ENCODE data around the gene WDR64.
"Not testable (repeated sequence)": the region's sequence is repeated elsewhere in the genome, so short reads cannot be mapped to it uniquely, and the experiment has no call there.

The WDR64 gene

GRCh38 chr1:241749041-241749944, 97.2 kb downstream of the WDR64 start:
- no peak for DNase-seq

- no peak for DNase-seq
These were observed 98.0 kb downstream of the WDR64 start for GRCh38 chr1:241749945-241750695.

- no peak for DNase-seq
These were observed 99.4 kb downstream of the WDR64 start for GRCh38 chr1:241751524-241751923.

DNA sequence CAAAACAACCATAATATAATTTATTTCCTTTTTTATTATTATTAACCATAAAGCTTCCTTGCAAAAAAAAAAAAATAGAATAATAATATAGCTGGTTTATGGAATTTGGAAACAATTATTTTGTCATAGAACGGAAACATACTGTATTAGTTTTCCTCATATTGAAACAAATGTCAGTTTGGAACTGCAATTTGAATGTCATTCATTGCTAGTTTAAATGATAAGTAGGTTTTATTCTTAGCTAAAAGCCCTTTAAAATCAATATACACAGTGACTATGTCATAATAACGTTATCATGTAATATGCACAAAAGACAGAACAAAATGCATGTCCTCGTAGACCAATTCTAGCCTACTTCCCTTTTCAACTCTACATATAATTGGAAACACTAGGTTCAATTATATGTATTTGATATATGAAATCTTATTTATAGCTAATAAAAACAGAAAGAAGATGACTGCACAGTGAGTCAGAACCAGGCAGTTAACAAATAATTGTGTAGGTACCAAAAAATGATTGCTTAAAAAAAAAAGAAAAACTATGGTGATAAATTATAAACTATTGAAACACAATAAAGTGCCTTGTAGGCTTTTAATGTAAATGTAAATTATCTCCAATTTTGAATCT, 110.7 kb downstream of the WDR64 start:
- no peak for DNase-seq

GRCh38 chr1:241765390-241765789, 113.3 kb downstream of the WDR64 start:
- DNase-seq, result no peak

DNA sequence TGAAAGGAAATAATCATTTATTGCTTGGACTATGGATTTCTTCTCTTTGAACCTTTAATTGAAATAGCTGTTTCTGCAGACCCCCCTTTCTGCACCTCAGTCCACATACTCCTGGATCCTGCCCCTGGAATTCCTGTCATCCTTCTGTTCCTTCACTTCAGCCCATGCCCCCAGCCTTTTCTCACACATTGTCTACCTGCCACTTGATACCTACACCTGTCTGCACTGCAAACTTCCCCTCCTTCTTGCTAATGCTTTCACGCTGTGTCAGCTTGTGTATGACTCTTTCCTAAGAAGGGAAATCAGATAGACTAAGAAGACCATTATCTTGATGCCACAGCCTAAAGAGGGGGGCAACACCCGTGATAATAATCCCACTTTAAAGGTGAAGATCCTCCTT, 115.7 kb downstream of the WDR64 start:
- no peak for DNase-seq

- no peak for DNase-seq
These were observed 118.0 kb downstream of the WDR64 start for GRCh38 chr1:241770115-241770514.

DNA sequence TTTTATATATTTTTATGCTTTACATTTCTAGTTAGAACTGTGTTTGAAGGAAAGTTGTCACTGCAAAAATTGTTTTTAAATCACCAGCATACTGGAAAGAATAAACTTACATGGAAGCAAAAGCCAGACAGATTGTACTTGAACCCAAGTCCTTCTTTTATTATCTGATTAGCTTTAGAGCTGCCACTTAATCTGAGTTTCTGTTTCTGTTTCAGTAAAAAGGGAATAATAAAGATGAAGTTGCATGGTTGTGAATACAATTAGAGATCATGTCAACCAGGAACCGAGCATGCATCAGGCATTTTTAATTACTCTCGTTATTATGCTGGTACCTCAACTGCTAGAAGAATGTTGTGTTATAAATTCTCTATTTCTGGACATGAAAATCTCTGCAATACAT, 119.0 kb downstream of the WDR64 start:
- no peak for DNase-seq

DNA sequence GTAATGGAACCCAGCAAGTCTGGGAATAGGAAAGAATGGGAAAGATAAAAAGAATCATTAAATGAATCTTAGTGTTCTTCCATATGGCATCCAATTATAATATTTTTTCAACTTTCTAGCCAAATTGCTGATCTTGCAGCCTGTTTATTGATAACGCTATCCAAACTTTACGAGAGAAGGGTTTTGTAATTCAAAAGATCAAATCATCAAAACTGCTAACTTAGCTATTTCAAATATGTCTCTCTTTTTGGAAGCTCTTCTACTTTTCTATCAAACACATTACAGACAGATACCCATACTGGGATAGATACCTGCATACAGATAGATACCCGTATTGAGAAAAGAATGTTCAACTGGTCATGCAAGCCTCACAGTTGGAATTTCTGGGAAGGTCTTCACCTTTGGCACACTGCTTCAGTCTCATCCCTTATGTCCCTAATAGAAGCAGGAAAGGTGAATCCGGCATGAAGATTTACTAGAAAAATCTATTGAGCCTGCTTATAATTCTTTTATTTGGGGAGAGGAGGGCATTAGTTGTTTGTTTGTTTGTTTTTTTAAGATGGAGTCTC, 120.9 kb downstream of the WDR64 start:
- DNase-seq, result no peak

- no peak for DNase-seq
These were observed 121.9 kb downstream of the WDR64 start for GRCh38 chr1:241773991-241774390.

DNA sequence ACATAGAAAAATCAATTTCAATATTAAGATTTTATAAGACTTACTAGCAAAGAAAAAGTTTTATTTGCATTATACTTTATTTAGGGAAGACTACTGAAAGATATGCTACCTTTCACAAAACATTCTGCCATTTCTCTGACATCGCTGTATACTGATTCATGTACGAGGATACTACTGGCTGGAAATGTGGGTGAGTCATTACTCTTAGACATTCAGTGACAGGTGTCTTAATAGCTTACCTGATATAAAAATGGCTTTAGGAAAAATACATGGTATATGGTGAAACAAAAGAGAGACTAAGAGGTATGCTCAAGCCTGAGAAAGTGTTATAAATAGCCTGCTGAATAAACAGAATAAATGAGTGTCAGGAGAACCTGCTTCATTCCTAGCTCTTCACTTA, 122.9 kb downstream of the WDR64 start:
- no peak for DNase-seq

DNA sequence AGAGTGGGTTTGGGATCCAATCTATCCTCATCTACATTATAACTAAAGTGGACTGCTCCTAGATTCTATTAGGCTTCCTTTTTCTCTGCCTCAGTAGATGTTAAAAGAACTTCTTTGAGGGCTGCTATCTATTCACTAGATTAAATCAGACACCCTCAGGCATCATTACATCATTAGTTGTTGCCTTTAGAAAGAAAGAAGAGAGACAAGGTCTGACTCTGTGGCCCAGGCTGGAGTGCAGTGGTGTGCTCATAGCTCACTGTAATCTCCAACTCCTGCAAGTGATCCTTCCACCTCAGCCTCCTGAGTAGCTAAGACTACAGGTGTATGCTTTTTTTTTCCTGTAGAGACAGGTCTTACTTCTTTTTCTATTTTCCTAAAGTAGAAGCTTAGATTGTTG, 124.8 kb downstream of the WDR64 start:
- no peak for DNase-seq

- no peak for DNase-seq
These were observed 126.0 kb downstream of the WDR64 start for GRCh38 chr1:241778117-241778516.

- no peak for DNase-seq
These were observed 127.8 kb downstream of the WDR64 start for GRCh38 chr1:241779897-241780296.

DNA sequence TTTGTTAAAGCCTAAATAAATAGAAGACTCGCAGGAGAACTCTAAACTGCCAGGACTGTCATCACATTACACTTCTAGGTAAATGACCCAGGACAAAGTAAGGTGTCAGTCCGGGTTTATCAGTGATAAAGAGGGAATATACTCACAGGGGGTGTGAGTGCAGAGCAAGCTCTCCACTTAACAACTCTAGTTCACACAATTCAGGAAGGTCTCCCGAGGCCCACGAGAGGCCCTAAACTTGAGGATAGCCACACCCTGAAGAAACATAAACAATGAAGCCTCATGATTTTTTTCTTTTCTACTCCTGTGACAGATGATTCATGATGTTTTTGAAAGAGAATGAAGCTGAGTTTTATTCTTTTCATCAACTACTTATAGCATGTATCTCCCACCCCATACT, 130.3 kb downstream of the WDR64 start:
- DNase-seq, result no peak

DNA sequence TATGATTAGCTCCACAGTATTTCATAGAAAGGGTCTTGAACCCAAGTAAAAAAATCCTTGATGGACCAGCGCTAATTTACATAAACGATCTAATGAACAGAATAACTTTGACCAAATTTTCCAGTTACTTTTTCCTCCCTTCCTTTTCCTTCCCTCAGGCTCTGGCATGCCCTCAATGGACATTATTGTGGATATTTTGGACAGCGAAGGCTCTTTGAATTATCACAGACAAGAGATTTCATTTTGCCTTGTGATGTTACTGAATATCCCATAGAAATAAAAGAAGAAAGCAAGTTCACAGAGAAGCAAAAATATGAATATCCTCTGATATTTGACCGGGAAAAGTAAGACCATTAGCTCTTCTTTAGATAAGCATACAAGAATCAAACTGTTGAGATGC, 135.6 kb downstream of the WDR64 start:
- no peak for DNase-seq

DNA sequence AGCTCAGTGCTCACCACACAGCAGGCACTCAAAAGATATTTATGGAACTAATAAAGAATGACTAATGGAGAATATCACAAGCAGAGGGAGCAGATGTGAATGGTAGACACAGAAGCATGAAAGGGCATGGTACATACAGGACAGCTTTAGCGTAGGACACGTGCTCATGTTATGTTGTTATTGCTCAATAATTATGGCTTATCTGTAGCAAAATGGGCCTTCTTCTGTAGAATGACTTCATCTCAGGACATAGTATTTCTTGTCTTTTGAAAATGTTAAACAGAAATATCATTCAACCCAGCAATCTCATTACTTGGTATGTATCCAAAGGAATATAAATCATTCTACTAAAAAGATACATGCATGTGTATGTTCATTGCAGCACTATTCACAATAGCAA, 137.0 kb downstream of the WDR64 start:
- no peak for DNase-seq

DNA sequence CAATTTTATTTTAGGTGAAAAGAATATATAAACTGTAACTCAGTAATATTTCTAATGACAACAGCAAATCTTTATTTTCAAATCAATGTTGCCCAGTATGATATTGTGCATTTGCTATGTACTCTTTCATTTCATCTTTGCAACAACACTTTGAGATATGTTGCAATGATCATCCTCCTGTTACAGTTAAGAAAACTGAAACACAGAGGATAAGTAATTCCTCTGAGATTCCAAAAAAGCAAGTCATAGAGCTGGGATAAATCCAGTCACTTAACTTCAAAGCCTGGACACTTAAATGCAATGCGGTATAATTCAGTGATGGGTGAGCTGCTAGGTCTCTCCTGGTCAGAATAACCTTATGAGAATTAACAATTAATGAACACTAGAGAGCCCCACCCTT, 147.3 kb downstream of the WDR64 start:
- no peak for DNase-seq

- DNase-seq, result no peak
These were observed 148.6 kb downstream of the WDR64 start for GRCh38 chr1:241800640-241801039.

- no peak for DNase-seq
These were observed 150.8 kb downstream of the WDR64 start for GRCh38 chr1:241802863-241803262.

- DNase-seq, result not testable (repeated sequence)
These were observed 152.6 kb downstream of the WDR64 start for GRCh38 chr1:241804706-241805105.

DNA sequence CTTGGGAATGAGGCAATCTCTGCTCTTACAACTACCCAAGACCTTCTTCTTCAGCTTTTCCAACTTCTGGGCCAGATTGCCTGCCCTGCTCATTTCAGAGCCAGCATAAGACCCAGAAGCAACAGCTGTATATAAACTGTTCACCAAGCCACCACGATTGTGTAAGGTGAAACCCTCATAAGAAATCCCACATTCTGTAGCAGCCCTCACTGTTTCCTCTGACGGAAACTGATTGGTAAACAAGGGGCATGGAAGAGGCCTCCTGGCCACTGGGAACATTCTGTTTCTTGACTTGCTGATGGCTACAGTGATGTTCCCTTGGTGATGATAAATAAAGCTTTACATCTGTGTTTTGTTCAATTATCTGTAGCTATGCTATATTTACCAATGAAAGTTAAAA, 156.2 kb downstream of the WDR64 start:
- no peak for DNase-seq

- no peak for DNase-seq
These were observed 158.8 kb downstream of the WDR64 start for GRCh38 chr1:241810769-241811405.
